B cell (primary cell): ENCODE measurements around the gene FAHD2A. TPM values are rescaled to one million over a fixed set of nuclear protein-coding genes. Genes with fewer than 3 reads are reported as not detected.
"Not testable (repeated sequence)": the region's sequence is repeated elsewhere in the genome, so short reads cannot be mapped to it uniquely, and the experiment has no call there.

ENCODE experiments used
- ATAC-seq: fragments of 200-7000 bp; cut with Tn5 transposase; one replicate; pipeline ENCODE4 v1.10.0; 2021; ENCODE audit warnings: low read depth, mild to moderate bottlenecking, moderate number of reproducible peaks, moderate library complexity
- CTCF ChIA-PET: fragments of 350-600 bp; sonication (Branson Sonifier 250); formaldehyde crosslinking; loops from one replicate; lab custom pipeline; 2021; ENCODE audit warnings: antibody characterized with exemption, inconsistent platforms; lab: Charles Lee
- POLR2A ChIA-PET: fragments of 350-600 bp; sonication (Branson Sonifier 250); formaldehyde crosslinking; loops from one replicate; lab custom pipeline; 2021; ENCODE audit warnings: antibody characterized with exemption; lab: Charles Lee
- DNase-seq: peaks from one replicate; pipeline ENCODE4 v3.0.0; 2013
- H2AFZ ChIP-seq: 2 replicates; pipeline ENCODE4 v1.6.1; 2012; ENCODE audit warnings: mild to moderate bottlenecking, low read depth, low read length; ENCODE audit not compliant: insufficient read depth, poor library complexity, severe bottlenecking
- H3K27ac ChIP-seq, 2 donors: 1 replicate in 1 of 2; 2 replicates in 1 of 2; pipeline ENCODE4 v1.5.1; 2012 to 2013; ENCODE audit warnings: low read length in 2 of 2, mild to moderate bottlenecking in 2 of 2, moderate library complexity in 1 of 2
- H3K27me3 ChIP-seq, 4 experiments: fragments of 200-600 bp in 1 of 4; sonication (generic) in 1 of 4; replicated peaks in 1 of 4; 1 replicate in 2 of 4; 2 replicates in 2 of 4; pipeline versions ENCODE4 v1.6.1 to v1.7.0; 2013 to 2016; ENCODE audit warnings: low read length in 3 of 4, mild to moderate bottlenecking in 2 of 4, mixed read lengths in 1 of 4, moderate library complexity in 1 of 4; ENCODE audit not compliant: insufficient read depth in 4 of 4, control insufficient read depth in 3 of 4; ENCODE audit errors: control extremely low read depth in 1 of 4
- H3K36me3 ChIP-seq, 2 experiments: replicated peaks in 1 of 2; 1 replicate in 1 of 2; 2 replicates in 1 of 2; pipeline versions ENCODE4 v1.6.1 to v1.7.1; 2013; ENCODE audit warnings: low read length in 1 of 2; ENCODE audit not compliant: insufficient read depth in 2 of 2, control insufficient read depth in 1 of 2; ENCODE audit errors: control extremely low read depth in 1 of 2, extremely low read depth in 1 of 2
- H3K4me1 ChIP-seq, 2 donors: fragments of 200-600 bp in 1 of 2; sonication (generic) in 1 of 2; 1 replicate in 1 of 2; 2 replicates in 1 of 2; pipeline versions ENCODE4 v1.5.1 to v1.6.1; 2013 to 2017; ENCODE audit warnings: low read length in 2 of 2; ENCODE audit not compliant: control insufficient read depth in 2 of 2, insufficient read depth in 2 of 2
- H3K4me2 ChIP-seq: replicated peaks from 2 replicates; pipeline ENCODE3; 2012; ENCODE audit warnings: mild to moderate bottlenecking, low read depth, low read length; ENCODE audit not compliant: poor library complexity, severe bottlenecking
- H3K4me3 ChIP-seq, 5 experiments: fragments of 200-600 bp in 1 of 5; sonication (generic) in 1 of 5; 1 replicate in 3 of 5; 2 replicates in 2 of 5; pipeline versions ENCODE4 v1.5.1 to v1.7.0; 2011 to 2016; ENCODE audit warnings: low read length in 4 of 5, mild to moderate bottlenecking in 4 of 5, low read depth in 2 of 5, control low read depth in 1 of 5, moderate library complexity in 1 of 5; ENCODE audit not compliant: insufficient read depth in 1 of 5; ENCODE audit errors: control extremely low read depth in 1 of 5, extremely low read depth in 1 of 5
- H3K79me2 ChIP-seq: fragments of 200-600 bp; sonication (generic); one replicate; pipeline ENCODE4 v1.6.0; 2016; ENCODE audit warnings: low read length; ENCODE audit not compliant: control insufficient read depth, insufficient read depth
- H3K9ac ChIP-seq: fragments of 200-600 bp; sonication (generic); 2 replicates; pipeline ENCODE4 v1.6.1; 2017; ENCODE audit warnings: mild to moderate bottlenecking, low read length, moderate library complexity
- H3K9me3 ChIP-seq, 3 donors: one replicate each; pipeline versions ENCODE4 v1.6.1 to v1.7.1; 2013; ENCODE audit warnings: low read length in 2 of 3; ENCODE audit not compliant: control insufficient read depth in 2 of 3, insufficient read depth in 1 of 3; ENCODE audit errors: control extremely low read depth in 1 of 3
- H4K20me1 ChIP-seq: 2 replicates; pipeline ENCODE4 v1.6.0; 2012; ENCODE audit warnings: mild to moderate bottlenecking, low read length; ENCODE audit not compliant: insufficient read depth, control insufficient read depth, poor library complexity, severe bottlenecking
- H3K27ac Mint-ChIP-seq: one replicate; pipeline ENCODE4 v1.8.0; 2021; ENCODE audit warnings: mixed read lengths
- H3K27me3 Mint-ChIP-seq: one replicate; pipeline ENCODE4 v1.8.0; 2021; ENCODE audit warnings: mixed read lengths
- H3K4me1 Mint-ChIP-seq: one replicate; pipeline ENCODE4 v1.8.0; 2021; ENCODE audit warnings: mixed read lengths
- H3K4me3 Mint-ChIP-seq: one replicate; pipeline ENCODE4 v1.8.0; 2021; ENCODE audit warnings: mixed read lengths
- H3K9me3 Mint-ChIP-seq: one replicate; pipeline ENCODE4 v1.8.0; 2022; ENCODE audit warnings: mixed read lengths; ENCODE audit not compliant: insufficient read depth
- WGBS: methylation state at CpG from one replicate; pipeline ENCODE4 v1.1.5; 2013; ENCODE audit warnings: missing lambda C conversion rate; ENCODE audit not compliant: insufficient coverage; 5-methylcytosine and 5-hydroxymethylcytosine counted together
- intact Hi-C: fragments of 100-400 bp; cut with micrococcal nuclease; formaldehyde crosslinking; loops from one replicate; pipeline ENCODE4 v1.10.0; 2022
- polyA plus RNA-seq: library from polyadenylated mRNA; depleted of rRNA; stranded (reverse); fragments of >200 nt; gene quantifications from 2 replicates; pipeline ENCODE4 v1.2.3, GENCODE V29; 2012
- small RNA-seq: library from RNA; depleted of rRNA; stranded (forward); fragments of <200 nt; gene quantifications from one replicate; pipeline ENCODE3, GENCODE V24; 2012; ENCODE audit warnings: low replicate concordance, low read depth; ENCODE audit not compliant: insufficient read length
- total RNA-seq, 2 donors: library from RNA; stranded (reverse); fragments of 120-200 nt in 1 of 2; gene quantifications; 1 replicate in 1 of 2; 2 replicates in 1 of 2; pipeline versions ENCODE4 v1.2.3 to v1.2.4, GENCODE V29; 2013 to 2022

The FAHD2A gene
- total and polyA plus RNA-seq, 2 donors (not counting 1 experiment from before 2014, with no cell fraction given), result 18.3 to 22.9 TPM

- H3K4me2 ChIP-seq, intact Hi-C loops, H4K20me1 ChIP-seq, H3K27me3 ChIP-seq, H3K9me3 ChIP-seq, H3K27ac Mint-ChIP-seq, CTCF ChIA-PET, DNase-seq, H3K4me1 Mint-ChIP-seq, H3K4me1 ChIP-seq, ATAC-seq, H3K9me3 Mint-ChIP-seq, H3K36me3 ChIP-seq, H3K79me2 ChIP-seq, H3K27ac ChIP-seq, H3K27me3 Mint-ChIP-seq, POLR2A ChIA-PET, H3K4me3 Mint-ChIP-seq, H3K9ac ChIP-seq, H2AFZ ChIP-seq, H3K4me3 ChIP-seq: not testable (repeated sequence)
- no CpG with 5 or more reads among the region's 2 CpGs for WGBS
Measured at GRCh38 chr2:95445317-95445716, 42.8 kb downstream of the FAHD2A start.

GRCh38 chr2:95463292-95463691, 60.8 kb downstream of the FAHD2A start:
- H3K27me3 Mint-ChIP-seq, H3K9me3 Mint-ChIP-seq, H3K9ac ChIP-seq, H3K27ac ChIP-seq, H3K27ac Mint-ChIP-seq, H3K79me2 ChIP-seq, H3K4me1 ChIP-seq, H3K9me3 ChIP-seq, intact Hi-C loops, H4K20me1 ChIP-seq, H3K4me3 Mint-ChIP-seq, H3K36me3 ChIP-seq, H3K4me2 ChIP-seq, CTCF ChIA-PET, H3K27me3 ChIP-seq, H3K4me1 Mint-ChIP-seq, POLR2A ChIA-PET, H3K4me3 ChIP-seq, ATAC-seq, DNase-seq, H2AFZ ChIP-seq: not testable (repeated sequence)
- no CpG with 5 or more reads among the region's 3 CpGs for WGBS

Small RNA genes within 50 kb of the gene (small RNA-seq; reads per million reads assigned to genes)
- gene AC133104.2, result not detected

Other genes starting within 250 kb of the FAHD2A start
- 37.0 and 38.7 TPM in 2 replicates for gene ZNF514, start 242.9 kb upstream of the FAHD2A start, total RNA-seq
- 9.5 and 15.5 TPM in 2 replicates for gene ZNF514, start 242.9 kb upstream of the FAHD2A start, polyA plus RNA-seq
- 7.2 and 7.8 TPM in 2 replicates for gene ZNF2, start 236.9 kb upstream of the FAHD2A start, total RNA-seq
- gene ZNF2, start 236.9 kb upstream of the FAHD2A start, polyA plus RNA-seq, result 1.3 and 2.9 TPM in 2 replicates
- gene ZNF892, start 195.2 kb upstream of the FAHD2A start, total RNA-seq, result 5.5 and 8.3 TPM in 2 replicates
- 0.46 and 0.67 TPM in 2 replicates for gene ZNF892, start 195.2 kb upstream of the FAHD2A start, polyA plus RNA-seq
- gene PROM2, start 128.3 kb upstream of the FAHD2A start, total RNA-seq, result 0.85 and 1.3 TPM in 2 replicates
- 0.67 and 1.2 TPM in 2 replicates for gene PROM2, start 128.3 kb upstream of the FAHD2A start, polyA plus RNA-seq
- gene KCNIP3, start 105.4 kb upstream of the FAHD2A start, total RNA-seq, result not detected in 2 replicates
- not detected in 2 replicates for gene KCNIP3, start 105.4 kb upstream of the FAHD2A start, polyA plus RNA-seq
- gene TRIM43B, start 82.0 kb downstream of the FAHD2A start, total RNA-seq, result not detected in 2 replicates
- gene TRIM43B, start 82.0 kb downstream of the FAHD2A start, polyA plus RNA-seq, result not detected in 2 replicates
- gene TRIM43, start 189.3 kb downstream of the FAHD2A start, total RNA-seq, result not detected in 2 replicates
- not detected in 2 replicates for gene TRIM43, start 189.3 kb downstream of the FAHD2A start, polyA plus RNA-seq